H1 (cell line): ENCODE results near the gene IBSP. TPM values are rescaled to one million over a fixed set of nuclear protein-coding genes. Genes with fewer than 3 reads are reported as not detected.

ENCODE experiments used
- CTCF ChIA-PET: fragments of 300-600 bp; sonication (Branson Sonifier 250); formaldehyde crosslinking; loops from one replicate; lab custom pipeline; 2021; ENCODE audit not compliant: partially characterized antibody; lab: Charles Lee
- POLR2A ChIA-PET: fragments of 300-600 bp; sonication (Branson Sonifier 250); formaldehyde crosslinking; loops from one replicate; lab custom pipeline; 2021; ENCODE audit warnings: inconsistent platforms; ENCODE audit not compliant: partially characterized antibody; lab: Charles Lee
- DNase-seq, 2 experiments: peaks; one replicate each; pipeline versions ENCODE4 v3.0.0 to v3.0.0-alpha.2; 2010 to 2022; ENCODE audit warnings: low spot score in 2 of 2, low read depth in 1 of 2, mixed read lengths in 1 of 2
- FAIRE-seq: peaks from 2 replicates; lab custom pipeline; 2011; peaks lifted over from hg19 to GRCh38; lab: Jason Lieb, UNC
- H2AFZ ChIP-seq: 2 replicates; pipeline ENCODE4 v1.8.1; 2012; ENCODE audit warnings: low read length, inconsistent platforms
- H2AK5ac ChIP-seq: 2 replicates; pipeline ENCODE4 v1.6.1; 2013; ENCODE audit warnings: low read depth, low read length
- H2BK120ac ChIP-seq: replicated peaks from 2 replicates; pipeline ENCODE3; 2013; ENCODE audit warnings: low read depth, low read length, inconsistent platforms
- H2BK12ac ChIP-seq: 2 replicates; pipeline ENCODE4 v1.6.1; 2013; ENCODE audit warnings: low read depth, low read length
- H2BK15ac ChIP-seq: 2 replicates; pipeline ENCODE4 v1.6.1; 2013; ENCODE audit warnings: low read length
- H2BK20ac ChIP-seq: 2 replicates; pipeline ENCODE4 v1.6.1; 2013; ENCODE audit warnings: low read length
- H2BK5ac ChIP-seq: 2 replicates; pipeline ENCODE4 v1.6.1; 2013; ENCODE audit warnings: low read depth, low read length
- H3K14ac ChIP-seq: 2 replicates; pipeline ENCODE4 v1.6.1; 2013; ENCODE audit warnings: inconsistent platforms; ENCODE audit not compliant: insufficient read length
- H3K18ac ChIP-seq: 2 replicates; pipeline ENCODE4 v1.6.1; 2013; ENCODE audit warnings: low read length; ENCODE audit errors: extremely low read depth
- H3K23ac ChIP-seq: 2 replicates; pipeline ENCODE4 v1.6.1; 2013; ENCODE audit warnings: inconsistent platforms; ENCODE audit not compliant: insufficient read length
- H3K23me2 ChIP-seq: 2 replicates; pipeline ENCODE4 v1.6.1; 2013; ENCODE audit warnings: low read depth, low read length
- H3K27ac ChIP-seq: 2 replicates; pipeline ENCODE4 v1.6.1; 2011; ENCODE audit warnings: low read depth, low read length, inconsistent platforms
- H3K27me3 ChIP-seq, 4 experiments: replicated peaks in 1 of 4; 1 replicate in 1 of 4; 2 replicates in 3 of 4; pipeline versions ENCODE4 v1.6.1 to v1.8.1; 2011 to 2013; ENCODE audit warnings: low read length in 3 of 4, mild to moderate bottlenecking in 3 of 4, inconsistent platforms in 2 of 4, mixed read lengths in 2 of 4, moderate library complexity in 1 of 4; ENCODE audit not compliant: control insufficient read depth in 3 of 4, insufficient read depth in 3 of 4; ENCODE audit errors: extremely low read depth in 1 of 4
- H3K36me3 ChIP-seq, 4 experiments: 2 replicates each; pipeline versions ENCODE4 v1.6.1 to v1.8.1; 2011 to 2013; ENCODE audit warnings: mild to moderate bottlenecking in 4 of 4, low read length in 3 of 4, moderate library complexity in 2 of 4, control low read depth in 1 of 4, inconsistent platforms in 1 of 4; ENCODE audit not compliant: insufficient read depth in 4 of 4, control insufficient read depth in 2 of 4
- H3K4ac ChIP-seq: replicated peaks from 2 replicates; pipeline ENCODE3; 2013; ENCODE audit warnings: low read length, low read depth, mixed read lengths, inconsistent platforms; ENCODE audit not compliant: insufficient read length
- H3K4me1 ChIP-seq, 4 experiments: replicated peaks in 1 of 4; 1 replicate in 1 of 4; 2 replicates in 3 of 4; pipeline versions ENCODE4 v1.6.1 to v1.8.1; 2011 to 2013; ENCODE audit warnings: low read length in 3 of 4, inconsistent platforms in 2 of 4, mixed read lengths in 1 of 4; ENCODE audit not compliant: insufficient read depth in 4 of 4, control insufficient read depth in 3 of 4
- H3K4me2 ChIP-seq, 2 experiments: 2 replicates each; pipeline versions ENCODE4 v1.6.1 to v1.8.1; 2011 to 2013; ENCODE audit warnings: low read depth in 2 of 2, low read length in 2 of 2, control low read depth in 1 of 2, inconsistent platforms in 1 of 2, mild to moderate bottlenecking in 1 of 2; ENCODE audit not compliant: insufficient read depth in 1 of 2
- H3K4me3 ChIP-seq, 4 experiments: fragments of 200-600, 300-600 bp in 1 of 4; sonication (generic), shearing (Covaris generic), sonication (Bioruptor Twin) in 1 of 4; 2 replicates each; pipeline versions ENCODE4 v1.5.1 to v1.8.1; 2011 to 2016; ENCODE audit warnings: low read length in 4 of 4, low read depth in 3 of 4, control low read depth in 2 of 4, inconsistent platforms in 2 of 4, mild to moderate bottlenecking in 2 of 4, mixed read lengths in 1 of 4, moderate library complexity in 1 of 4; ENCODE audit not compliant: insufficient read depth in 2 of 4; ENCODE audit errors: extremely low read depth in 1 of 4
- H3K56ac ChIP-seq: replicated peaks from 2 replicates; pipeline ENCODE3; 2013; ENCODE audit warnings: low read depth, mild to moderate bottlenecking, mixed read lengths, low read length, inconsistent platforms; ENCODE audit not compliant: insufficient read length
- H3K79me1 ChIP-seq: 2 replicates; pipeline ENCODE4 v1.6.1; 2013; ENCODE audit warnings: low read depth, low read length, control low read depth
- H3K79me2 ChIP-seq, 2 experiments: 2 replicates each; pipeline versions ENCODE4 v1.6.1 to v1.8.1; 2012 to 2013; ENCODE audit warnings: low read length in 2 of 2, mild to moderate bottlenecking in 2 of 2, inconsistent platforms in 1 of 2; ENCODE audit not compliant: insufficient read depth in 2 of 2, control insufficient read depth in 1 of 2
- H3K9ac ChIP-seq, 4 experiments: replicated peaks in 1 of 4; 1 replicate in 1 of 4; 2 replicates in 3 of 4; pipeline versions ENCODE4 v1.6.1 to v1.8.1; 2011 to 2013; ENCODE audit warnings: low read depth in 3 of 4, low read length in 3 of 4, control low read depth in 2 of 4, mild to moderate bottlenecking in 2 of 4, moderate library complexity in 2 of 4, inconsistent platforms in 1 of 4; ENCODE audit errors: extremely low read depth in 1 of 4
- H3K9me3 ChIP-seq, 2 experiments: 2 replicates each; pipeline versions ENCODE4 v1.6.1 to v1.8.1; 2012 to 2013; ENCODE audit warnings: mild to moderate bottlenecking in 2 of 2, moderate library complexity in 2 of 2, control low read depth in 1 of 2, inconsistent platforms in 1 of 2, low read depth in 1 of 2, low read length in 1 of 2, mixed read lengths in 1 of 2; ENCODE audit not compliant: insufficient read depth in 2 of 2
- H4K20me1 ChIP-seq, 2 experiments: replicated peaks in 1 of 2; 2 replicates each; pipeline versions ENCODE3 to v1.8.1; 2011 to 2013; ENCODE audit warnings: inconsistent platforms in 2 of 2, low read length in 2 of 2, mild to moderate bottlenecking in 1 of 2; ENCODE audit not compliant: insufficient read depth in 2 of 2, control insufficient read depth in 1 of 2
- H4K5ac ChIP-seq: 2 replicates; pipeline ENCODE4 v1.6.1; 2013; ENCODE audit warnings: low read length, low read depth, mixed read lengths, inconsistent platforms; ENCODE audit not compliant: insufficient read length
- H4K8ac ChIP-seq: 2 replicates; pipeline ENCODE4 v1.8.0; 2013; ENCODE audit warnings: mild to moderate bottlenecking, moderate library complexity, low read length, inconsistent platforms; ENCODE audit not compliant: insufficient read depth; ENCODE audit errors: extremely low read depth
- H4K91ac ChIP-seq: replicated peaks from 2 replicates; pipeline ENCODE3; 2013; ENCODE audit warnings: low read length, mixed read lengths, inconsistent platforms; ENCODE audit not compliant: insufficient read length
- ASH2L ChIP-seq: fragments of 200-600, 300-600 bp; sonication (generic); IDR thresholded peaks from one replicate; pipeline ENCODE4 v1.7.1; 2017; ENCODE audit warnings: low read length
- CBX5 ChIP-seq: fragments of 300-800, 300-1000 bp; sonication (generic); IDR thresholded peaks from 2 replicates; pipeline ENCODE4 v1.7.1; 2016; ENCODE audit warnings: antibody characterized with exemption, low read length, low read depth
- CBX8 ChIP-seq: fragments of 300-800, 300-1000 bp; sonication (generic); IDR thresholded peaks from 2 replicates; pipeline ENCODE4 v1.7.1; 2016; ENCODE audit warnings: low read depth, low read length, borderline replicate concordance
- HDAC2 ChIP-seq, 2 experiments: fragments of 300-600 bp in 1 of 2; sonication (generic) in 1 of 2; IDR thresholded peaks; 2 replicates each; pipeline ENCODE4 v1.6.1; 2011 to 2012; ENCODE audit warnings: low read depth in 2 of 2, low read length in 2 of 2, mild to moderate bottlenecking in 2 of 2, moderate library complexity in 2 of 2, borderline replicate concordance in 1 of 2, inconsistent platforms in 1 of 2
- JUN ChIP-seq: IDR thresholded peaks from 2 replicates; pipeline ENCODE4 v1.6.1; 2011; ENCODE audit warnings: low read depth, mild to moderate bottlenecking, improper control_type of control experiment, low read length
- SIRT6 ChIP-seq: IDR thresholded peaks from one replicate; pipeline ENCODE4 v1.7.1; 2012; ENCODE audit warnings: low read length, inconsistent platforms
- TCF12 ChIP-seq: IDR thresholded peaks from 2 replicates; pipeline ENCODE4 v1.6.1; 2011; ENCODE audit warnings: low read depth, mild to moderate bottlenecking, low read length
- TEAD4 ChIP-seq: IDR thresholded peaks from 2 replicates; pipeline ENCODE4 v1.6.1; 2012; ENCODE audit warnings: low read depth, low read length, inconsistent platforms, mixed read lengths
- WGBS, 2 experiments: shearing (Covaris generic) in 1 of 2; methylation state at CpG; one replicate each; pipeline versions ENCODE4 v1.1.6 to v1.1.7; 2013 to 2015; ENCODE audit warnings: low lambda C conversion rate in 2 of 2, mixed read lengths in 2 of 2, inconsistent platforms in 1 of 2, low coverage in 1 of 2, missing lambda C conversion rate in 1 of 2; ENCODE audit not compliant: insufficient replicate concordance in 2 of 2, insufficient coverage in 1 of 2, insufficient read length in 1 of 2; ENCODE audit errors: extremely low coverage in 1 of 2, missing lambda C conversion rate in 1 of 2; 5-methylcytosine and 5-hydroxymethylcytosine counted together
- long read RNA-seq, 2 experiments: library from RNA in 1 of 2; library from capped mRNA in 1 of 2; stranded (forward); transcript quantifications; one replicate each; pipeline ENCODE4 v2.0.0, GENCODE V29; 2021; ENCODE audit warnings: inconsistent platforms in 1 of 2
- polyA minus RNA-seq, 3 experiments: library from RNA; depleted of rRNA, polyadenylated mRNA; stranded (reverse); fragments of >200 nt; gene quantifications; 1 replicate in 2 of 3; 2 replicates in 1 of 3; pipeline ENCODE4 v1.2.3, GENCODE V29; 2011
- polyA plus RNA-seq, 7 experiments: library from polyadenylated mRNA; depleted of rRNA in 3 of 7; stranded (reverse) in 5 of 7; unstranded in 2 of 7; fragments of >200 nt in 5 of 7; fragments of 200-250 nt in 2 of 7; gene quantifications; 1 replicate in 5 of 7; 2 replicates in 1 of 7; 4 replicates in 1 of 7; pipeline versions ENCODE4 v1.2.1 to v1.2.3, GENCODE V29; 2011 to 2013; ENCODE audit warnings: missing spikeins in 2 of 7, mixed read lengths in 2 of 7
- total RNA-seq: library from RNA; stranded (reverse); fragmentation: NEBNext Ultra II Directional; extraction: Animal tissue kit (Norgen Biotek cat#: 25700); gene quantifications from 2 replicates; pipeline ENCODE4 v1.2.1, GENCODE V29; 2021
- TF ChIP-seq, protein P1 (sequence below): IDR thresholded peaks from 2 replicates; pipeline ENCODE4 v1.6.1; 2012; ENCODE audit warnings: low read length, inconsistent platforms

IBSP gene
- 0.21 TPM in 1 of 2 replicates, not detected in the other for total RNA-seq
- polyA plus RNA-seq (2011; rRNA removed), result not detected in 2 replicates
- not detected for polyA plus RNA-seq (2011; cell fraction: cytosol; rRNA removed)
- polyA plus RNA-seq (2011; cell fraction: nucleus; rRNA removed), result not detected
- not detected in 4 replicates for polyA plus RNA-seq (2012, experiment 1 of 2)
- polyA plus RNA-seq (2012, experiment 2 of 2), result not detected
- polyA plus RNA-seq (2013, experiment 1 of 2), result not detected
- not detected for polyA plus RNA-seq (2013, experiment 2 of 2)
- not detected in 2 replicates for polyA minus RNA-seq (2011; rRNA and poly(A)+ RNA removed)
- polyA minus RNA-seq (2011; cell fraction: cytosol; rRNA and poly(A)+ RNA removed), result not detected
- not detected for polyA minus RNA-seq (2011; cell fraction: nucleus; rRNA and poly(A)+ RNA removed)
- long read RNA-seq, experiment 1, result 0 reads
- long read RNA-seq, experiment 2, result 0 reads

DNA sequence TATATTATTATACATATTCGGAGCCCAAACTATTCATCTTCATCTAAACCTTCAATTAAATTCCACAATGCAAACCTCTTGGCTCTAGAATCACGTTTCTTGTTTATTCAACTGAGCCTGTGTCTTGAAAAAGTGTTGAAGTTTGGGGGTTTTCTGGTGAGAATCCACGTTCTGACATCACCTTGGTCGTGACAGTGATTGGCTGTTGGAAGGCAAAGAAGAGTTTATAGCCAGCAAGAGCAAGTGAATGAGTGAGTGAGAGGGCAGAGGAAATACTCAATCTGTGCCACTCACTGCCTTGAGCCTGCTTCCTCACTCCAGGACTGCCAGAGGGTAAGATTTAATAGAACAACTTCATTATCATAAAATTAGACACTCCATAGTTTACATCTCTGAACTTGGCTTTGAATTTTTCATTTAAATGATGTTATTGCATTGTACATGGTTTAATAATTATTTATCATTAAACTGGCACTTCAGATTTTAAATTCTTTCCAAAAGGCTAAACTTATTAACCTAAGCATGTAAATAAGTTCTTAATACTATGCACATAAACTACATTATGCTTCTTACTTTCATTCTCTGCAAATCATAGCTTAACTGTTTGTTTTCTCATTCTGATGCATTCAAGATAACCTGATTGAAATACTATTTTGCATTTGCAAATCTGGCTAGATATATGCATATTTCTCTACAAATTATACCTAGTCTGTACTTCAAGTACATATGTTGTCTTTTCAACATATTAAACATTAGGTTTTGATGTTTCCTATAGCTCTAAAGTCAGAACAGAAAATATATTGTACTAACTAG is at the start of gene IBSP:
Gene IBSP, plus strand, starts transcription at position 254 of the 813 bp plus-strand sequence. CDS start 2,808 bp downstream, outside the sequence.
- H3K14ac ChIP-seq, result no peak within 1 kb of the TSS
- no peak within 1 kb of the TSS for H3K4me3 ChIP-seq
- H2BK120ac ChIP-seq, result no peak within 1 kb of the TSS
- no peak within 1 kb of the TSS for H3K56ac ChIP-seq
- no peak within 1 kb of the TSS for H3K9ac ChIP-seq
- no peaks in the 10 kb centered on the region for H4K20me1 ChIP-seq
- no peak within 1 kb of the TSS for H2BK12ac ChIP-seq
- H4K91ac ChIP-seq, result no peak within 1 kb of the TSS
- H3K4me1 ChIP-seq, result no peaks in the 10 kb centered on the region
- no peaks in the 10 kb centered on the region for H3K9me3 ChIP-seq
- DNase-seq, result no peak
- H2BK15ac ChIP-seq, result no peak within 1 kb of the TSS
- H2BK20ac ChIP-seq, result no peak within 1 kb of the TSS
- H3K79me1 ChIP-seq, result no peaks in the 10 kb centered on the region
- no peak within 1 kb of the TSS for H2AK5ac ChIP-seq
- H2AFZ ChIP-seq, result no peak within 1 kb of the TSS
- no peak within 1 kb of the TSS for H4K5ac ChIP-seq
- ChIA-PET CTCF (interaction anchor here (0.6 kb wide), 1 partner anchor 102 kb away, joined by 3 read pairs; no protein-coding TSS in a partner anchor), POLR2A (no interaction called here)
- no peak within 1 kb of the TSS for H4K8ac ChIP-seq
- no peaks in the 10 kb centered on the region for H3K27me3 ChIP-seq
- H3K23me2 ChIP-seq, result no peaks in the 10 kb centered on the region
- no peak within 1 kb of the TSS for H2BK5ac ChIP-seq
- peak; percentile 13 for FAIRE-seq
- H3K27ac ChIP-seq, result no peak within 1 kb of the TSS
- H3K36me3 ChIP-seq, result no peaks in the 10 kb centered on the region
- no peak within 1 kb of the TSS for H3K4ac ChIP-seq
- no peak within 1 kb of the TSS for H3K4me2 ChIP-seq
- no peak within 1 kb of the TSS for H3K23ac ChIP-seq
- 91% methylated on average over 4 of the region's 4 CpGs; no CpG with 5 or more reads in 1 of the 2 experiments for WGBS, 2 experiments
- H3K18ac ChIP-seq, result no peak within 1 kb of the TSS
- H3K79me2 ChIP-seq, result no peaks in the 10 kb centered on the region
- no peak for TF ChIP-seq HDAC2 (IDR thresholded peaks at IDR 0.05; ENCODE audit: borderline replicate concordance in 1 of 2, low read depth in 2 of 2, low read length in 2 of 2)
- no peak for TF ChIP-seq CBX5
- TF ChIP-seq, protein P1, sequence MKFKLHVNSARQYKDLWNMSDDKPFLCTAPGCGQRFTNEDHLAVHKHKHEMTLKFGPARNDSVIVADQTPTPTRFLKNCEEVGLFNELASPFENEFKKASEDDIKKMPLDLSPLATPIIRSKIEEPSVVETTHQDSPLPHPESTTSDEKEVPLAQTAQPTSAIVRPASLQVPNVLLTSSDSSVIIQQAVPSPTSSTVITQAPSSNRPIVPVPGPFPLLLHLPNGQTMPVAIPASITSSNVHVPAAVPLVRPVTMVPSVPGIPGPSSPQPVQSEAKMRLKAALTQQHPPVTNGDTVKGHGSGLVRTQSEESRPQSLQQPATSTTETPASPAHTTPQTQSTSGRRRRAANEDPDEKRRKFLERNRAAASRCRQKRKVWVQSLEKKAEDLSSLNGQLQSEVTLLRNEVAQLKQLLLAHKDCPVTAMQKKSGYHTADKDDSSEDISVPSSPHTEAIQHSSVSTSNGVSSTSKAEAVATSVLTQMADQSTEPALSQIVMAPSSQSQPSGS, result no peak
- no peak for TF ChIP-seq TEAD4
- TF ChIP-seq SIRT6, result no peak
- TF ChIP-seq JUN, result no peak
- TF ChIP-seq ASH2L, result no peak
- no peak for TF ChIP-seq TCF12
- TF ChIP-seq CBX8, result no peak
